PC-3 (cell line): ENCODE results near the gene ZFYVE28. TPM values are rescaled to one million over a fixed set of nuclear protein-coding genes. Genes with fewer than 3 reads are reported as not detected.

Experiments used
- ATAC-seq: fragments of 200-7000 bp; cut with Tn5 transposase; 2 replicates; pipeline ENCODE4 v1.9.1; 2020; ENCODE audit warnings: mild to moderate bottlenecking, moderate library complexity
- BruUV-seq: library from RNA; stranded (reverse); fragments of 400-500 nt; replicated peaks from 2 replicates; lab custom pipeline; 2021; lab: Mats Ljungman, UMichigan
- CTCF ChIA-PET: fragments of 300-600 bp; sonication (Branson Sonifier 250); formaldehyde crosslinking; loops from one replicate; lab custom pipeline; 2022; ENCODE audit warnings: antibody characterized with exemption; lab: Charles Lee
- POLR2A ChIA-PET: fragments of 300-600 bp; sonication (Branson Sonifier 250); formaldehyde crosslinking; loops from one replicate; lab custom pipeline; 2022; ENCODE audit warnings: antibody characterized with exemption; ENCODE audit not compliant: unreplicated experiment; lab: Charles Lee
- DNase-seq: peaks from one replicate; pipeline ENCODE4 v3.0.0-alpha.2; 2015
- H2AFZ ChIP-seq: fragments of 300-600 bp; sonication (generic); 2 replicates; pipeline ENCODE4 v1.6.0; 2016; ENCODE audit warnings: antibody characterized with exemption, low read length
- H3F3A ChIP-seq: fragments of 300-600 bp; sonication (generic); one replicate; pipeline ENCODE4 v1.6.0; 2017; ENCODE audit warnings: antibody characterized with exemption, low read length, control low read depth, mild to moderate bottlenecking; ENCODE audit not compliant: unreplicated experiment
- H3K27ac ChIP-seq: fragments of 300-600 bp; sonication (generic); 2 replicates; pipeline ENCODE4 v1.5.1; 2016; ENCODE audit warnings: mild to moderate bottlenecking, low read length
- H3K27me3 ChIP-seq: fragments of 300-600 bp; sonication (generic); 2 replicates; pipeline ENCODE4 v1.6.1; 2016; ENCODE audit warnings: low read length, mixed read lengths
- H3K36me3 ChIP-seq: fragments of 300-600 bp; sonication (generic); 2 replicates; pipeline ENCODE4 v1.6.1; 2016; ENCODE audit warnings: low read depth, mixed run types, low read length, mixed read lengths
- H3K4me1 ChIP-seq: fragments of 300-600 bp; sonication (generic); 2 replicates; pipeline ENCODE4 v1.5.1; 2016; ENCODE audit warnings: low read length; ENCODE audit not compliant: insufficient read depth
- H3K4me2 ChIP-seq: fragments of 300-600 bp; sonication (generic); 2 replicates; pipeline ENCODE4 v1.6.0; 2016; ENCODE audit warnings: low read length
- H3K4me3 ChIP-seq: fragments of 300-600 bp; sonication (generic); 2 replicates; pipeline ENCODE4 v1.5.1; 2016; ENCODE audit warnings: mild to moderate bottlenecking, low read length, mixed read lengths
- H3K79me2 ChIP-seq: fragments of 300-600 bp; sonication (generic); 2 replicates; pipeline ENCODE4 v1.6.1; 2017; ENCODE audit warnings: low read length, mixed read lengths
- H3K9ac ChIP-seq: fragments of 300-600 bp; sonication (generic); 2 replicates; pipeline ENCODE4 v1.6.0; 2016; ENCODE audit warnings: mild to moderate bottlenecking, low read length
- H3K9me2 ChIP-seq: fragments of 300-600 bp; sonication (generic); replicated peaks from 2 replicates; pipeline ENCODE4 v1.6.1; 2016; ENCODE audit warnings: mixed run types, low read length, mixed read lengths
- H3K9me3 ChIP-seq: fragments of 300-600 bp; sonication (generic); 2 replicates; pipeline ENCODE4 v1.6.1; 2016; ENCODE audit warnings: low read length, mixed read lengths
- H4K20me1 ChIP-seq: fragments of 300-600 bp; sonication (generic); 2 replicates; pipeline ENCODE4 v1.6.1; 2016; ENCODE audit warnings: low read length, mixed read lengths
- EZH2 ChIP-seq: fragments of 300-600 bp; sonication (generic); IDR thresholded peaks from one replicate; pipeline ENCODE4 v1.6.1; 2017; ENCODE audit warnings: antibody characterized with exemption, mild to moderate bottlenecking, low read length; ENCODE audit not compliant: unreplicated experiment
- EZH2phosphoT487 ChIP-seq: fragments of 300-600 bp; sonication (generic); IDR thresholded peaks from 2 replicates; pipeline ENCODE4 v1.6.1; 2018; ENCODE audit warnings: mild to moderate bottlenecking, antibody characterized with exemption, low read length, borderline replicate concordance
- intact Hi-C: fragments of 100-400 bp; cut with micrococcal nuclease; formaldehyde crosslinking; loops from 2 replicates; pipeline ENCODE4 v1.9.0; 2023
- total RNA-seq: library from RNA; depleted of rRNA; stranded (reverse); fragments of >200 nt; gene quantifications from 2 replicates; pipeline ENCODE4 v1.2.3, GENCODE V29; 2014
- TF ChIP-seq, protein P1 (sequence below): fragments of 300-600 bp; sonication (generic); conservative IDR thresholded peaks from 2 replicates; pipeline ENCODE4 v1.5.1; 2017; ENCODE audit warnings: antibody characterized with exemption, low read depth, mild to moderate bottlenecking, low read length

ZFYVE28 gene
- total RNA-seq, 1 experiment from 2014 or later: 8.0 TPM

DNA sequence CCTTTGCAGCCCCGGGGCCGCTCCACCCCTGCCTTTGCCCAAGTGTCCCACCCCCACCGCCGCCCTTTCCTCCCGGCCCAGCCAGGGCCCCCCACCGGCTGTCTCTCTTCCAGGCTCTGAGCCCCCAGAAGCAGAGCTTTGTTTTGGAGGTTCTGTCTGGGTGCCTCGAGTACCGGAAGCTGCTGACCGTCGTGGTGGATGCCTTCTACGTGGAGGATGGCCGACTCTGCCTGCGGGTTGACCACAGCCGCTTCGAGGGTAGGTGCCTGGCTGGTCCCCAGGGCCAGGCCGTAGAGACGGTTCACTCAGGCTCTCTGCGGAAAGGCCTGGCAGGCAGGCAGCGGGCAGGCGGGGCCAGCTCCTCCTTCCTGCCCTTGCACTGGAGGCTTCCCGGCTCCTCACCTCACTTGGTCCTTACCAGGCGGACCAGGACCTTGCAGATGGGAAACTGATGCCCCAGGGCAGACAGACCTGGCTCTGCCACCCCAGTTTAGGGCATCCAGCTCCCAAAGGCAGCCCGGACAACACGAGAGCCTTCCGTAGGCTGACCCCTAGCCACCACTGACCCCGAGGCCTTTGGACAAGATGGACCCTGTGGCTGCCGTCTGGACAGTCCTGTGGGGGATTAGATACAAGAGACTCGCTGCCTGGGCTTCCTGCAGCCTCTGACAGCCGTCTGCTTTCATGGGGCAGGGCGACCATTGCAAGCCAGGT lies 18.5 kb upstream of the ZFYVE28 start:
- Histone ChIP-seq H3K4me3 (no peak overlapping the region), H3K36me3 (no peaks in the 10 kb centered on the region; the same call in 1 of the 2 replicates), H3F3A (no peaks in the 10 kb centered on the region), H3K79me2 (no peaks in the 10 kb centered on the region), H2AFZ (no peak overlapping the region), H3K9me2 (no peaks in the 10 kb centered on the region), H3K4me2 (no peak overlapping the region), H3K4me1 (peaks cover 6% of the 10 kb centered on the region; the same call in 1 of the 2 replicates), H3K27me3 (no peaks in the 10 kb centered on the region), H3K27ac (no peak overlapping the region), H4K20me1 (no peaks in the 10 kb centered on the region), H3K9me3 (no peaks in the 10 kb centered on the region), H3K9ac (no peak overlapping the region)
- intact Hi-C loops: no loop called here
- CTCF ChIA-PET: interaction anchor here (0.6 kb wide), 1 partner anchor 32 kb away, joined by 3 read pairs; the partner anchor contains the start of gene RNF4
- DNase-seq: no peak
- no peak for ATAC-seq
- BruUV-seq: no TSS peak
- POLR2A ChIA-PET: no interaction called here
- no peak for TF ChIP-seq EZH2phosphoT487
- no peak for TF ChIP-seq EZH2
- TF ChIP-seq, protein P1, sequence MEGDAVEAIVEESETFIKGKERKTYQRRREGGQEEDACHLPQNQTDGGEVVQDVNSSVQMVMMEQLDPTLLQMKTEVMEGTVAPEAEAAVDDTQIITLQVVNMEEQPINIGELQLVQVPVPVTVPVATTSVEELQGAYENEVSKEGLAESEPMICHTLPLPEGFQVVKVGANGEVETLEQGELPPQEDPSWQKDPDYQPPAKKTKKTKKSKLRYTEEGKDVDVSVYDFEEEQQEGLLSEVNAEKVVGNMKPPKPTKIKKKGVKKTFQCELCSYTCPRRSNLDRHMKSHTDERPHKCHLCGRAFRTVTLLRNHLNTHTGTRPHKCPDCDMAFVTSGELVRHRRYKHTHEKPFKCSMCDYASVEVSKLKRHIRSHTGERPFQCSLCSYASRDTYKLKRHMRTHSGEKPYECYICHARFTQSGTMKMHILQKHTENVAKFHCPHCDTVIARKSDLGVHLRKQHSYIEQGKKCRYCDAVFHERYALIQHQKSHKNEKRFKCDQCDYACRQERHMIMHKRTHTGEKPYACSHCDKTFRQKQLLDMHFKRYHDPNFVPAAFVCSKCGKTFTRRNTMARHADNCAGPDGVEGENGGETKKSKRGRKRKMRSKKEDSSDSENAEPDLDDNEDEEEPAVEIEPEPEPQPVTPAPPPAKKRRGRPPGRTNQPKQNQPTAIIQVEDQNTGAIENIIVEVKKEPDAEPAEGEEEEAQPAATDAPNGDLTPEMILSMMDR: no peak

DNA sequence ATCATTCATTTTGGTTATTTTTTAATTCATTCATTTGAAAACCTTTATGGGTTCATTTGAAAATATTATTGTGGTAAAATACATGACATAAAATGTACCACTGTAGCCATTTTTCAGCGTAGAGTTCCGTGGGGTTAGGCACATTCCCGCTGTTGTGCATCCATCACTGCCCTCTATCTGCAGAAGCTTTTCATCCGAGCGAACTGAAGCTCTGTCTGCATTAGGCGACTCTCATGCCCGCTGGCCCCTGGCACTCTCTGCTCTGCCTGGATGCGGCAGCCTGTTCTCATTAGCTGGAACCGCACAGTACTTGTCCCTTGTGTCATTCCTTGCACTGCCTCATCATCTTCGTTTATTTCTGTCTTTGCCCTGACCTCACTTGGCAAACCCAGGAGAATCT lies 17.9 kb upstream of the ZFYVE28 start:
- Histone ChIP-seq H3F3A (no peaks in the 10 kb centered on the region), H3K4me1 (peaks cover 6% of the 10 kb centered on the region; the same call in 1 of the 2 replicates), H3K9ac (no peak overlapping the region), H3K9me2 (no peaks in the 10 kb centered on the region), H3K79me2 (no peaks in the 10 kb centered on the region), H3K27ac (no peak overlapping the region), H3K4me3 (no peak overlapping the region), H3K27me3 (no peaks in the 10 kb centered on the region), H3K4me2 (no peak overlapping the region), H3K9me3 (no peaks in the 10 kb centered on the region), H3K36me3 (no peaks in the 10 kb centered on the region), H4K20me1 (no peaks in the 10 kb centered on the region), H2AFZ (no peak overlapping the region)
- ATAC-seq: peak; percentile 49
- DNase-seq: no peak
- POLR2A ChIA-PET: no interaction called here
- intact Hi-C loops: no loop called here
- no peak for TF ChIP-seq EZH2phosphoT487
- TF ChIP-seq, protein P1: peak; percentile 24; the same call in 1 of the 2 replicates
- CTCF ChIA-PET: interaction anchor here (0.6 kb wide), 1 partner anchor 33 kb away, joined by 3 read pairs; the partner anchor contains the start of gene RNF4
- BruUV-seq: no TSS peak

DNA sequence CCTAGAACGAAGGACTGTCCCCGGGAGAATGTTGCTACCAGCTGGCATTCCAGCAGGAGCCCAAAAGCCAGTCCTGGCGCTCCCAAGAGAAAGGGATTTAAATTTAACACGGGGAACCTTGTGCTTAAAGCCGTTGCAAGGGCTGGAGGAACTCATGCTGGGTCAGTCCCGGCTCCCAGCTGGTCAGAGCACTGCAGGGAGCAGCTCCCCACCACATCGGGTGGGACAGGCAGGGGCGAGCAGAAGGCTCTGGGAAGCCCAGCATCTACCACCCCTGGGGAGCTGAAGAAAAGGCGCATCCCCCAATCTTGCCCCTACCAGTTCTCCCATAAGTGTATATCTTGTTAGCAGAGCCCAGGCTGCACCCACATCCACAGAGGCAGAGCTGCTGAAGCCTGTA lies 16.0 kb upstream of the ZFYVE28 start:
- Histone ChIP-seq H3K4me3 (no peak overlapping the region), H3K79me2 (no peaks in the 10 kb centered on the region), H3K4me1 (peaks cover 6% of the 10 kb centered on the region; the same call in 1 of the 2 replicates), H3K36me3 (no peaks in the 10 kb centered on the region), H3K27me3 (no peaks in the 10 kb centered on the region), H3K9ac (no peak overlapping the region), H3K27ac (no peak overlapping the region), H3K9me2 (no peaks in the 10 kb centered on the region), H3K4me2 (no peak overlapping the region), H4K20me1 (no peaks in the 10 kb centered on the region), H3K9me3 (no peaks in the 10 kb centered on the region), H3F3A (no peaks in the 10 kb centered on the region), H2AFZ (no peak overlapping the region)
- POLR2A ChIA-PET: no interaction called here
- ATAC-seq (no peak), DNase-seq (no peak)
- TF ChIP-seq, protein P1: no peak
- TF ChIP-seq EZH2 (no peak), EZH2phosphoT487 (no peak)
- no TSS peak for BruUV-seq
- CTCF ChIA-PET: interaction anchor here (0.6 kb wide), 1 partner anchor 21 kb away, joined by 3 read pairs; no protein-coding TSS in a partner anchor
- intact Hi-C loops: no loop called here
